IMR-90 (cell line): ENCODE results near the gene DACH1. TPM values are rescaled to one million over a fixed set of nuclear protein-coding genes. Genes with fewer than 3 reads are reported as not detected.

Source experiments
- ATAC-seq: fragments of 200-7000 bp; cut with Tn5 transposase; 2 replicates; pipeline ENCODE4 v1.9.1; 2020; ENCODE audit warnings: low read depth, mild to moderate bottlenecking, moderate library complexity
- BruUV-seq: library from RNA; stranded (reverse); fragments of 400-500 nt; replicated peaks from 2 replicates; lab custom pipeline; 2021; lab: Mats Ljungman, UMichigan
- CTCF ChIA-PET: fragments of 300-600 bp; formaldehyde crosslinking; extraction: SDS; loops from one replicate; lab custom pipeline; 2021; ENCODE audit warnings: antibody characterized with exemption; lab: Yijun Ruan, JAX
- POLR2A ChIA-PET: fragments of 300-600 bp; sonication (Branson Sonifier 250); formaldehyde crosslinking; loops from one replicate; lab custom pipeline; 2022; ENCODE audit warnings: antibody characterized with exemption; ENCODE audit not compliant: unreplicated experiment; lab: Charles Lee
- DNase-seq: peaks from one replicate; pipeline ENCODE4 v3.0.0; 2013
- H2AFZ ChIP-seq: replicated peaks from 2 replicates; pipeline ENCODE3; 2013; ENCODE audit warnings: low read length, mild to moderate bottlenecking; ENCODE audit not compliant: poor library complexity
- H2AK5ac ChIP-seq: 2 replicates; pipeline ENCODE4 v1.6.1; 2013; ENCODE audit warnings: low read depth, low read length, inconsistent platforms
- H2AK9ac ChIP-seq: replicated peaks from 2 replicates; pipeline ENCODE3; 2013; ENCODE audit warnings: mild to moderate bottlenecking, low read depth, low read length, moderate library complexity; ENCODE audit not compliant: poor library complexity
- H2BK120ac ChIP-seq: 2 replicates; pipeline ENCODE4 v1.6.1; 2013; ENCODE audit warnings: low read depth, low read length, inconsistent platforms
- H2BK15ac ChIP-seq: 3 replicates; pipeline ENCODE4 v1.6.1; 2013; ENCODE audit warnings: low read depth, low read length, inconsistent platforms
- H2BK20ac ChIP-seq: 2 replicates; pipeline ENCODE4 v1.6.1; 2013; ENCODE audit warnings: low read depth, mild to moderate bottlenecking, inconsistent platforms, low read length, moderate library complexity
- H2BK5ac ChIP-seq: 2 replicates; pipeline ENCODE4 v1.6.1; 2013; ENCODE audit warnings: mild to moderate bottlenecking, low read depth, low read length, inconsistent platforms; ENCODE audit not compliant: poor library complexity, severe bottlenecking
- H3K14ac ChIP-seq: replicated peaks from 2 replicates; pipeline ENCODE4 v1.6.1; 2013; ENCODE audit warnings: low read depth, low read length, inconsistent platforms
- H3K18ac ChIP-seq: 2 replicates; pipeline ENCODE4 v1.6.1; 2013; ENCODE audit warnings: low read depth, low read length, control low read depth
- H3K23ac ChIP-seq: 2 replicates; pipeline ENCODE4 v1.6.1; 2013; ENCODE audit warnings: low read depth, low read length, inconsistent platforms
- H3K27ac ChIP-seq: 2 replicates; pipeline ENCODE4 v1.5.1; 2013; ENCODE audit warnings: mild to moderate bottlenecking, control low read depth, low read length; ENCODE audit not compliant: insufficient read depth
- H3K27me3 ChIP-seq: 2 replicates; pipeline ENCODE4 v1.6.1; 2013; ENCODE audit warnings: low read length; ENCODE audit not compliant: control insufficient read depth, insufficient read depth
- H3K36me3 ChIP-seq: 2 replicates; pipeline ENCODE4 v1.6.1; 2013; ENCODE audit warnings: low read length, mixed read lengths; ENCODE audit not compliant: control insufficient read depth, insufficient read depth
- H3K4ac ChIP-seq: 2 replicates; pipeline ENCODE4 v1.6.1; 2013; ENCODE audit warnings: low read depth, low read length, inconsistent platforms
- H3K4me1 ChIP-seq: 2 replicates; pipeline ENCODE4 v1.6.1; 2013; ENCODE audit warnings: low read length, mixed read lengths; ENCODE audit not compliant: control insufficient read depth, insufficient read depth
- H3K4me2 ChIP-seq: 2 replicates; pipeline ENCODE4 v1.6.1; 2013; ENCODE audit warnings: low read depth, mild to moderate bottlenecking, control low read depth, low read length, moderate library complexity
- H3K4me3 ChIP-seq: 2 replicates; pipeline ENCODE4 v1.5.1; 2013; ENCODE audit warnings: low read depth, mild to moderate bottlenecking, control low read depth, low read length, moderate library complexity; ENCODE audit not compliant: insufficient read depth
- H3K56ac ChIP-seq: 2 replicates; pipeline ENCODE4 v1.6.1; 2013; ENCODE audit warnings: low read length, inconsistent platforms; ENCODE audit not compliant: insufficient read depth; ENCODE audit errors: extremely low read depth
- H3K79me1 ChIP-seq, 2 experiments: 2 replicates each; pipeline ENCODE4 v1.6.1; 2013; ENCODE audit warnings: low read length in 2 of 2, inconsistent platforms in 1 of 2, low read depth in 1 of 2
- H3K9ac ChIP-seq: 2 replicates; pipeline ENCODE4 v1.6.1; 2013; ENCODE audit warnings: low read depth, low read length, control low read depth
- H3K9me1 ChIP-seq: 2 replicates; pipeline ENCODE4 v1.6.1; 2013; ENCODE audit warnings: low read length, inconsistent platforms; ENCODE audit not compliant: insufficient read depth
- H3K9me3 ChIP-seq: 2 replicates; pipeline ENCODE4 v1.6.1; 2013; ENCODE audit warnings: low read length; ENCODE audit not compliant: control insufficient read depth, insufficient read depth
- H4K20me1 ChIP-seq: 2 replicates; pipeline ENCODE4 v1.6.1; 2013; ENCODE audit warnings: low read length, inconsistent platforms; ENCODE audit not compliant: insufficient read depth
- H4K5ac ChIP-seq: 2 replicates; pipeline ENCODE4 v1.6.1; 2013; ENCODE audit warnings: mild to moderate bottlenecking, low read depth, low read length, control low read depth
- H4K8ac ChIP-seq, 2 experiments: 2 replicates each; pipeline ENCODE4 v1.6.1; 2013; ENCODE audit warnings: low read depth in 2 of 2, low read length in 2 of 2, control low read depth in 1 of 2, inconsistent platforms in 1 of 2
- H4K91ac ChIP-seq: 2 replicates; pipeline ENCODE4 v1.6.1; 2013; ENCODE audit warnings: low read depth, low read length, inconsistent platforms; ENCODE audit not compliant: insufficient read depth
- CEBPB ChIP-seq: IDR thresholded peaks from 2 replicates; pipeline ENCODE4 v1.6.1; 2012; ENCODE audit warnings: low read depth, low read length, improper control_type of control experiment
- FOS ChIP-seq: fragments of 150-350 bp; IDR thresholded peaks from 2 replicates; pipeline ENCODE4 v1.6.1; 2016; ENCODE audit warnings: low read depth, low read length
- dilution Hi-C: fragments of 300-500 bp; cut with HindIII; formaldehyde crosslinking; loops from one replicate; pipeline ENCODE4 v1.14.3; 2018; ENCODE audit warnings: low sequenced_read_pairs; ENCODE audit not compliant: unreplicated experiment
- in situ Hi-C: fragments of 300-500 bp; cut with MboI; formaldehyde crosslinking; loops from 3 replicates; pipeline ENCODE4 v1.14.3; 2019; ENCODE audit warnings: low sequenced_read_pairs, inconsistent platforms, mixed read lengths
- intact Hi-C: fragments of 100-400 bp; cut with micrococcal nuclease; formaldehyde crosslinking; loops from 2 replicates; pipeline ENCODE4 v1.10.0; 2022
- polyA plus RNA-seq, 3 experiments: library from polyadenylated mRNA; depleted of rRNA; stranded (reverse); fragments of >200 nt; gene quantifications; 2 replicates each; pipeline ENCODE4 v1.2.3, GENCODE V29; 2012; ENCODE audit warnings: low replicate concordance in 1 of 3
- total RNA-seq: library from RNA; depleted of rRNA; stranded (reverse); fragments of >200 nt; gene quantifications from 2 replicates; pipeline ENCODE4 v1.2.3, GENCODE V29; 2012

The DACH1 gene
- total and polyA plus RNA-seq, 2 of the 4 experiments (the other 2 are of a cell fraction), result not detected

DNA sequence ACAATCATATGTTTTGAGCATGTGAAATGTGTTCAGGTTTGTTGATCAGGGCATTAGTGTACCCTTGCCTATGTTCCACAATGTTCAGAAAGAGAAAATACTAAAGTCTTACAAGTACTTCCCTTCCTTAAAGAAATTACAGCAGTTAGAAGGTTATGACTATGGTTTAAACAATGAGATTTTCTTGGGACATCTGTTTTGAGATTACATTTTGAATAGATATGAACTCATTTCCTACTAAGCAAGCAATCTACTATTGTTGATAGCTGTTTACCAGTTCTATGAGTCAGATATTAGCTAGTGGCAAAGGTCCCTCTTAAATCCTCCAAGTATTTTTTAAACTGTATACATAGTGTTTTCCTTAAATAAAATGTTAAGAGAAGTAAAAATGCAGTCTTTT, 241.3 kb downstream of the DACH1 start:
- Histone ChIP-seq H3K27ac (peak overlapping the region; percentile 70), H2BK120ac (peak overlapping the region; percentile 70; the same call in 1 of the 2 replicates), H3K56ac (peak overlapping the region; percentile 70), H3K36me3 (no peaks in the 10 kb centered on the region), H2AFZ (no peak overlapping the region), H3K9ac (no peak overlapping the region; the same call in 1 of the 2 replicates), H3K18ac (peak overlapping the region; percentile 53; the same call in 1 of the 2 replicates), H2BK20ac (peak overlapping the region; percentile 22; the same call in 1 of the 2 replicates), H3K4ac (no peak overlapping the region; the same call in 1 of the 2 replicates), H3K9me3 (no peaks in the 10 kb centered on the region), H4K5ac (peak overlapping the region; percentile 41; the same call in 1 of the 2 replicates), H4K20me1 (no peaks in the 10 kb centered on the region), H4K91ac (peak overlapping the region; percentile 43; the same call in 1 of the 2 replicates), H2AK9ac (no peak overlapping the region), H2BK15ac (no peak overlapping the region), H3K4me3 (no peak overlapping the region), H3K27me3 (no peaks in the 10 kb centered on the region), H2AK5ac (no peak overlapping the region), H3K4me2 (peak overlapping the region; percentile 78), H3K14ac (peak overlapping the region; percentile 38), H4K8ac (peak overlapping the region in 1 of 2 experiments; percentile 79; a peak in 2 of 4 replicates), H2BK5ac (peak overlapping the region; percentile 86), H3K4me1 (peaks cover 6% of the 10 kb centered on the region; the same call in 1 of the 2 replicates), H3K23ac (peak overlapping the region; percentile 10; the same call in 1 of the 2 replicates), H3K79me1 (no peaks in the 10 kb centered on the region), H3K9me1 (peaks cover 2% of the 10 kb centered on the region; the same call in 1 of the 2 replicates)
- POLR2A ChIA-PET, result no interaction called here
- intact Hi-C loops (no loop called here), in situ Hi-C loops (no loop called here), dilution Hi-C loops (no loop called here)
- ATAC-seq (peak; percentile 92), DNase-seq (peak; percentile 92)
- CTCF ChIA-PET, result no interaction called here
- TF ChIP-seq CEBPB, result no peak
- peak; percentile 54; the same call in 1 of the 2 replicates for TF ChIP-seq FOS
- BruUV-seq, result no TSS peak
